Measurements from ENCODE around the gene CYP4B1. TPM values are rescaled to one million over a fixed set of nuclear protein-coding genes. Genes with fewer than 3 reads are reported as not detected.

CYP4B1 gene
- total RNA-seq, 1 experiment from 2014 or later, result 0.24 TPM

DNA sequence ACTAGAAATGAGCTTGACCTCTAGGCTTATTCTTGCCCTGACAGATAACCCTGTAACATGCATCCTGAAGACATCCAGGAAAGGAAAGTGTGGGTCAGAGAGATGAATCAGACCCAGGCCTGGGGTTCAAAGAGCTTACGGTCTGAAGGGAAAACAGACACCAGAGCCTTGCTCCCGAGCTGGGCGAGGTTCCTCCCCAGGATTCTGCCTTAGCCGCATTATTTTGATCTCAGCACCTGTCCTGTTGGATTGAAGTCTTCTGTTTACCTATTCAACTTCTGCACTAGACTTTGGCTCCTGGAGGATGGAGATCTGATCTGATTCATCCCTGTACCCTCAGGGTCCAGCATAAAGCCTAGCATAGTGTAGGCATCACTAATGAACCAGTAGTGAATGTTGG, 1.9 kb downstream of the CYP4B1 start (continued):
- TF ChIP-seq PRRX2 (CRISPR knock-in tag; IDR thresholded peaks at IDR 0.05) (no peak), ZBTB21 (CRISPR knock-in tag; IDR thresholded peaks at IDR 0.05; ENCODE audit: borderline replicate concordance) (no peak), ETV6 (CRISPR knock-in tag; IDR thresholded peaks at IDR 0.05) (no peak)

DNA sequence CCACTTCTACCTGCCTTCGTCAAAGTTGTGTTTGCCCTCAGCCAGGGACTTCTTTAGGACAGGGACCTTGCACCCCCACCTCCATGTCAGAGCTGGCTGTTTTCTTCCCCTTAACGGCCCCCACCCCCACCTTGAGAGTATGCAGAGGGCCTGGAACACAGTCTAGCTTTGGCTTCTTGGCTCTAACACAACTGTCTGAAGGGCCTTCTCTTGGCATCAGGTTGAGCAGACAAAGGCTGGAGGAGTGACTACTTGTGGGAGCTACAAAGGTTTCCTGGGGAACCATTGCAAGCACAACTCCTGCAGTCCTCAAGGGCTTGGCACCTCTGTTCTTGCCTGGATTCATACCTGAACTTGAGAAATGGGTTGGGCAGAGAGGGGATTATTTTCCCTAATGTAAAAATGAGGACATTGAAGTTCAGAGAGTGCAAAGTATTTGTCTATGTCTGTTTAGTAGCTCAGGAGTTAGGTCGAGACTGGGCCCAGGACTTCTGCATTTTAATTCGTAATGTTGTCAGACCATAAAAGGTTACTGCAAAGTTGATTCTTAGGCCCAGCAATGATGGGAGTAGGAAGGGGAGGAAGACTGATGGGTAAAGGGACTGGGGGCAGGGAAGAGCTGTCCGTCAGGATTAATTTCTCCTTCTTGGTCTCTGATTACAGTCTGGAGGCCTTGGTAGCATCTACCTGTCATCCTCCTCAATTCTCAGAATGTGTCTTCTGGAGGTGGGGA, 2.6 kb downstream of the CYP4B1 start:
- Mint-ChIP-seq H3K4me3 (no peak overlapping the region), H3K27ac (no peak overlapping the region), H3K36me3 (no peaks in the 10 kb centered on the region), H3K4me1 (peaks cover 6% of the 10 kb centered on the region), H3K27me3 (ENCODE audit: low read depth) (peaks cover 40% of the 10 kb centered on the region), H3K9me3 (peaks cover 6% of the 10 kb centered on the region)
- ChIA-PET POLR2A (no interaction called here), CTCF (interaction anchor here (0.7 kb wide), 1 partner anchor 54 kb away, joined by 5 read pairs; no protein-coding TSS in a partner anchor)
- TF ChIP-seq NFYB (CRISPR knock-in tag; conservative IDR thresholded peaks at IDR 0.05; ENCODE audit: low read depth) (no peak), HMGA2 (CRISPR knock-in tag; IDR thresholded peaks at IDR 0.05) (no peak), ZNF423 (CRISPR knock-in tag; IDR thresholded peaks at IDR 0.05) (no peak), GABPB1 (CRISPR knock-in tag; IDR thresholded peaks at IDR 0.05) (no peak), SP1 (CRISPR knock-in tag; conservative IDR thresholded peaks at IDR 0.05) (no peak), RELA (CRISPR knock-in tag; IDR thresholded peaks at IDR 0.05; ENCODE audit: borderline replicate concordance) (no peak), TCF7 (CRISPR knock-in tag; IDR thresholded peaks at IDR 0.05; ENCODE audit: low read depth) (no peak)
- TF ChIP-seq, protein P1, sequence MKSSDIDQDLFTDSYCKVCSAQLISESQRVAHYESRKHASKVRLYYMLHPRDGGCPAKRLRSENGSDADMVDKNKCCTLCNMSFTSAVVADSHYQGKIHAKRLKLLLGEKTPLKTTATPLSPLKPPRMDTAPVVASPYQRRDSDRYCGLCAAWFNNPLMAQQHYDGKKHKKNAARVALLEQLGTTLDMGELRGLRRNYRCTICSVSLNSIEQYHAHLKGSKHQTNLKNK (CRISPR knock-in tag; IDR thresholded peaks at IDR 0.05), result no peak
- TF ChIP-seq, protein P2, sequence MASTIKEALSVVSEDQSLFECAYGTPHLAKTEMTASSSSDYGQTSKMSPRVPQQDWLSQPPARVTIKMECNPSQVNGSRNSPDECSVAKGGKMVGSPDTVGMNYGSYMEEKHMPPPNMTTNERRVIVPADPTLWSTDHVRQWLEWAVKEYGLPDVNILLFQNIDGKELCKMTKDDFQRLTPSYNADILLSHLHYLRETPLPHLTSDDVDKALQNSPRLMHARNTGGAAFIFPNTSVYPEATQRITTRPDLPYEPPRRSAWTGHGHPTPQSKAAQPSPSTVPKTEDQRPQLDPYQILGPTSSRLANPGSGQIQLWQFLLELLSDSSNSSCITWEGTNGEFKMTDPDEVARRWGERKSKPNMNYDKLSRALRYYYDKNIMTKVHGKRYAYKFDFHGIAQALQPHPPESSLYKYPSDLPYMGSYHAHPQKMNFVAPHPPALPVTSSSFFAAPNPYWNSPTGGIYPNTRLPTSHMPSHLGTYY (CRISPR knock-in tag; IDR thresholded peaks at IDR 0.05), result no peak
- TF ChIP-seq, protein P3, sequence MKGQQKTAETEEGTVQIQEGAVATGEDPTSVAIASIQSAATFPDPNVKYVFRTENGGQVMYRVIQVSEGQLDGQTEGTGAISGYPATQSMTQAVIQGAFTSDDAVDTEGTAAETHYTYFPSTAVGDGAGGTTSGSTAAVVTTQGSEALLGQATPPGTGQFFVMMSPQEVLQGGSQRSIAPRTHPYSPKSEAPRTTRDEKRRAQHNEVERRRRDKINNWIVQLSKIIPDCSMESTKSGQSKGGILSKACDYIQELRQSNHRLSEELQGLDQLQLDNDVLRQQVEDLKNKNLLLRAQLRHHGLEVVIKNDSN (CRISPR knock-in tag; IDR thresholded peaks at IDR 0.05), result no peak
- TF ChIP-seq, protein P4, sequence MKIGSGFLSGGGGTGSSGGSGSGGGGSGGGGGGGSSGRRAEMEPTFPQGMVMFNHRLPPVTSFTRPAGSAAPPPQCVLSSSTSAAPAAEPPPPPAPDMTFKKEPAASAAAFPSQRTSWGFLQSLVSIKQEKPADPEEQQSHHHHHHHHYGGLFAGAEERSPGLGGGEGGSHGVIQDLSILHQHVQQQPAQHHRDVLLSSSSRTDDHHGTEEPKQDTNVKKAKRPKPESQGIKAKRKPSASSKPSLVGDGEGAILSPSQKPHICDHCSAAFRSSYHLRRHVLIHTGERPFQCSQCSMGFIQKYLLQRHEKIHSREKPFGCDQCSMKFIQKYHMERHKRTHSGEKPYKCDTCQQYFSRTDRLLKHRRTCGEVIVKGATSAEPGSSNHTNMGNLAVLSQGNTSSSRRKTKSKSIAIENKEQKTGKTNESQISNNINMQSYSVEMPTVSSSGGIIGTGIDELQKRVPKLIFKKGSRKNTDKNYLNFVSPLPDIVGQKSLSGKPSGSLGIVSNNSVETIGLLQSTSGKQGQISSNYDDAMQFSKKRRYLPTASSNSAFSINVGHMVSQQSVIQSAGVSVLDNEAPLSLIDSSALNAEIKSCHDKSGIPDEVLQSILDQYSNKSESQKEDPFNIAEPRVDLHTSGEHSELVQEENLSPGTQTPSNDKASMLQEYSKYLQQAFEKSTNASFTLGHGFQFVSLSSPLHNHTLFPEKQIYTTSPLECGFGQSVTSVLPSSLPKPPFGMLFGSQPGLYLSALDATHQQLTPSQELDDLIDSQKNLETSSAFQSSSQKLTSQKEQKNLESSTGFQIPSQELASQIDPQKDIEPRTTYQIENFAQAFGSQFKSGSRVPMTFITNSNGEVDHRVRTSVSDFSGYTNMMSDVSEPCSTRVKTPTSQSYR (CRISPR knock-in tag; IDR thresholded peaks at IDR 0.05), result no peak
- DNase-seq (ENCODE audit: low spot score), result no peak
- ATAC-seq, result no peak

DNA sequence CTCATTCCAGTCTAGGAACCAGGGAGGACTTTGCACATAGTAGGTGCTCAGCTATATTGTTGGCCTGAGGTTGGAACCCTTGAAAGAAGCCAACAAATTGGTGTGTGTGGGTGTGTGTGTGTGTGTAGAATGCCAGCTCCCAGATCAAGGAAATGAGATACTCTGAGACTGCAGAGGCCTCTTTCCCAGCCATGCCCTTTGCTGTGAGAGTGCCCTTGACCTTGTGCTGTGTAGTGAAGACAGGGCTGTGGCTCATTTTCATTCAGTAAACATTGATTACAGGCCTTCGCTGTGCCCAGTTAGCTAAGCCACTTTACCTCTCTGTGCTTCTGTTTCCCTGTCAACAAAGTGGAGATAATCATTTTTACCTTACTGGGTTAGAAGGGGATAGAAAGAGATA, 3.2 kb downstream of the CYP4B1 start:
- no peak for TF ChIP-seq TCF7 (CRISPR knock-in tag; IDR thresholded peaks at IDR 0.05; ENCODE audit: low read depth)
- TF ChIP-seq, protein P5, sequence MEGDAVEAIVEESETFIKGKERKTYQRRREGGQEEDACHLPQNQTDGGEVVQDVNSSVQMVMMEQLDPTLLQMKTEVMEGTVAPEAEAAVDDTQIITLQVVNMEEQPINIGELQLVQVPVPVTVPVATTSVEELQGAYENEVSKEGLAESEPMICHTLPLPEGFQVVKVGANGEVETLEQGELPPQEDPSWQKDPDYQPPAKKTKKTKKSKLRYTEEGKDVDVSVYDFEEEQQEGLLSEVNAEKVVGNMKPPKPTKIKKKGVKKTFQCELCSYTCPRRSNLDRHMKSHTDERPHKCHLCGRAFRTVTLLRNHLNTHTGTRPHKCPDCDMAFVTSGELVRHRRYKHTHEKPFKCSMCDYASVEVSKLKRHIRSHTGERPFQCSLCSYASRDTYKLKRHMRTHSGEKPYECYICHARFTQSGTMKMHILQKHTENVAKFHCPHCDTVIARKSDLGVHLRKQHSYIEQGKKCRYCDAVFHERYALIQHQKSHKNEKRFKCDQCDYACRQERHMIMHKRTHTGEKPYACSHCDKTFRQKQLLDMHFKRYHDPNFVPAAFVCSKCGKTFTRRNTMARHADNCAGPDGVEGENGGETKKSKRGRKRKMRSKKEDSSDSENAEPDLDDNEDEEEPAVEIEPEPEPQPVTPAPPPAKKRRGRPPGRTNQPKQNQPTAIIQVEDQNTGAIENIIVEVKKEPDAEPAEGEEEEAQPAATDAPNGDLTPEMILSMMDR (IDR thresholded peaks at IDR 0.05), result no peak
- TF ChIP-seq, protein P6, sequence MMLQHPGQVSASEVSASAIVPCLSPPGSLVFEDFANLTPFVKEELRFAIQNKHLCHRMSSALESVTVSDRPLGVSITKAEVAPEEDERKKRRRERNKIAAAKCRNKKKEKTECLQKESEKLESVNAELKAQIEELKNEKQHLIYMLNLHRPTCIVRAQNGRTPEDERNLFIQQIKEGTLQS (CRISPR knock-in tag; conservative IDR thresholded peaks at IDR 0.05), result no peak
- no peak for TF ChIP-seq NFE2L1 (CRISPR knock-in tag; IDR thresholded peaks at IDR 0.05)
- TF ChIP-seq, protein P7, sequence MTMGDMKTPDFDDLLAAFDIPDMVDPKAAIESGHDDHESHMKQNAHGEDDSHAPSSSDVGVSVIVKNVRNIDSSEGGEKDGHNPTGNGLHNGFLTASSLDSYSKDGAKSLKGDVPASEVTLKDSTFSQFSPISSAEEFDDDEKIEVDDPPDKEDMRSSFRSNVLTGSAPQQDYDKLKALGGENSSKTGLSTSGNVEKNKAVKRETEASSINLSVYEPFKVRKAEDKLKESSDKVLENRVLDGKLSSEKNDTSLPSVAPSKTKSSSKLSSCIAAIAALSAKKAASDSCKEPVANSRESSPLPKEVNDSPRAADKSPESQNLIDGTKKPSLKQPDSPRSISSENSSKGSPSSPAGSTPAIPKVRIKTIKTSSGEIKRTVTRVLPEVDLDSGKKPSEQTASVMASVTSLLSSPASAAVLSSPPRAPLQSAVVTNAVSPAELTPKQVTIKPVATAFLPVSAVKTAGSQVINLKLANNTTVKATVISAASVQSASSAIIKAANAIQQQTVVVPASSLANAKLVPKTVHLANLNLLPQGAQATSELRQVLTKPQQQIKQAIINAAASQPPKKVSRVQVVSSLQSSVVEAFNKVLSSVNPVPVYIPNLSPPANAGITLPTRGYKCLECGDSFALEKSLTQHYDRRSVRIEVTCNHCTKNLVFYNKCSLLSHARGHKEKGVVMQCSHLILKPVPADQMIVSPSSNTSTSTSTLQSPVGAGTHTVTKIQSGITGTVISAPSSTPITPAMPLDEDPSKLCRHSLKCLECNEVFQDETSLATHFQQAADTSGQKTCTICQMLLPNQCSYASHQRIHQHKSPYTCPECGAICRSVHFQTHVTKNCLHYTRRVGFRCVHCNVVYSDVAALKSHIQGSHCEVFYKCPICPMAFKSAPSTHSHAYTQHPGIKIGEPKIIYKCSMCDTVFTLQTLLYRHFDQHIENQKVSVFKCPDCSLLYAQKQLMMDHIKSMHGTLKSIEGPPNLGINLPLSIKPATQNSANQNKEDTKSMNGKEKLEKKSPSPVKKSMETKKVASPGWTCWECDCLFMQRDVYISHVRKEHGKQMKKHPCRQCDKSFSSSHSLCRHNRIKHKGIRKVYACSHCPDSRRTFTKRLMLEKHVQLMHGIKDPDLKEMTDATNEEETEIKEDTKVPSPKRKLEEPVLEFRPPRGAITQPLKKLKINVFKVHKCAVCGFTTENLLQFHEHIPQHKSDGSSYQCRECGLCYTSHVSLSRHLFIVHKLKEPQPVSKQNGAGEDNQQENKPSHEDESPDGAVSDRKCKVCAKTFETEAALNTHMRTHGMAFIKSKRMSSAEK (CRISPR knock-in tag; IDR thresholded peaks at IDR 0.05; ENCODE audit: borderline replicate concordance), result no peak

More for the DNA sequence above, 3.2 kb downstream of the CYP4B1 start:
- POLR2A ChIA-PET, result no interaction called here
- ATAC-seq, result no peak
- Mint-ChIP-seq H3K4me3 (no peak overlapping the region), H3K4me1 (peaks cover 6% of the 10 kb centered on the region), H3K36me3 (no peaks in the 10 kb centered on the region), H3K9me3 (0 out of 2 replicates have a peak, but pooled peaks cover 4% of the 10 kb centered on the region), H3K27ac (no peak overlapping the region), H3K27me3 (ENCODE audit: low read depth) (peaks cover 34% of the 10 kb centered on the region)
- CTCF ChIA-PET, result interaction anchor here (0.7 kb wide), 1 partner anchor 55 kb away, joined by 5 read pairs; no protein-coding TSS in a partner anchor
- DNase-seq (ENCODE audit: low spot score), result no peak
